SK-N-DZ (cell line): Measurements from ENCODE around the gene CDKAL1.
A peak's percentile ranks its signal among the peaks of the same experiment; 100 is the strongest.
"Not testable (repeated sequence)": the region's sequence is repeated elsewhere in the genome, so short reads cannot be mapped to it uniquely, and the experiment has no call there.

ENCODE experiments used
- DNase-seq: peaks from one replicate; pipeline ENCODE4 v3.0.0-alpha.2; 2015; ENCODE audit warnings: low spot score

CDKAL1 gene

DNA sequence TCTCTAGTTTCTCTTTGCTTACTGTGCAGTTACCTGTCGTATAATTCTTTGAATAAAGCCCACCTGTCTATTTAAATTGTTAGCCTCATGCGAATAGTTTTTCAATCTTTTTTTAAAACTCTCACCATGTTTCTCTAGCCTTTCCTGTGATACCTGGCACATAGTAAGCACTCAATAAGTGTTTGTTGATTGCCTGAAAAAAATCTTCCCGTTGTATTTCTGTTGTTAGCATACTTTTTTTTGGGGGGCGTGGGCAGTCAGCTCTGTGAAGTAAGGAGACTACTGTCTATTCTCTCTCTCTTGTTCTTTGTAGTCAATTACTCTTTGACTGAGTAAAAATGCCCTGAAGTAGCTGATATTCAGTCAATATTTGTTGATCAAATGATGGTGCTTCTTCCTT is 205.8 kb downstream of the CDKAL1 start:
- DNase-seq = no peak

DNA sequence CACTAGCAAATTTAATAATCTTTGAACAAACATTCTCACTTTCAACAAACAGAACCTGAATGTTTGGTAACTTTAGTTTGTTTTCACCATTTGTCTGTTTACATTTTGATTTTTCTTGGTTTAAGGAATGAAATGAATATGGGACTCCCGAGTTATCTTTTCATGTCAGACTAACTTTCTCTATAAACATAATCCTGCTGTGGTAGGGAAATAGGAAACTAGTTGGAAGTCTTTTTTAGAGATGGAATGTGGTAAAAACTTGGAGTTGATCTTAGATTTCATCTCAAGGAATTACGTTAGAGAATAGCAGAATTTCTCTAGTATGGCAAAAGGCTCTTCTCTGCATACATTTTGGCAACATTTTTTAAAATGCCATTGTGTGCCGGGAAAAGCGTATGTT is 206.5 kb downstream of the CDKAL1 start:
- DNase-seq = no peak

DNA sequence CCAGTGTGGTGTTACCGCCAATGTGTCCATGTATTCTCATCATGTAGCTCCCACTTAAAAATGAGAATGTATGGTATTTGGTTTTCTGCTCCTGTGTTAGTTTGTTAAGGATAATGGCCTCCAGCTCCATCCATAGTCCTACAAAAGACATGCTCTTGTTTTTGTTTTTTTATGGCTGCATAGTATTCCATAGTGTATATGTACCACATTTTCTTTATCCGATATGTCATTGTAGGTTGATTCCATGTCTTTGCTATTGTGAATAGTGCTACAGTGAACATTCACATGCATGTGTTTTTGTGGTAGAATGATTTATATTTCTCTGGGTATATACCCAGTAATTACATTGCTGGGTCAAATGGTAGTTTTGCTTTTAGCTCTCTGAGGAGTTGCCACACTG is 207.2 kb downstream of the CDKAL1 start:
- no peak for DNase-seq

DNA sequence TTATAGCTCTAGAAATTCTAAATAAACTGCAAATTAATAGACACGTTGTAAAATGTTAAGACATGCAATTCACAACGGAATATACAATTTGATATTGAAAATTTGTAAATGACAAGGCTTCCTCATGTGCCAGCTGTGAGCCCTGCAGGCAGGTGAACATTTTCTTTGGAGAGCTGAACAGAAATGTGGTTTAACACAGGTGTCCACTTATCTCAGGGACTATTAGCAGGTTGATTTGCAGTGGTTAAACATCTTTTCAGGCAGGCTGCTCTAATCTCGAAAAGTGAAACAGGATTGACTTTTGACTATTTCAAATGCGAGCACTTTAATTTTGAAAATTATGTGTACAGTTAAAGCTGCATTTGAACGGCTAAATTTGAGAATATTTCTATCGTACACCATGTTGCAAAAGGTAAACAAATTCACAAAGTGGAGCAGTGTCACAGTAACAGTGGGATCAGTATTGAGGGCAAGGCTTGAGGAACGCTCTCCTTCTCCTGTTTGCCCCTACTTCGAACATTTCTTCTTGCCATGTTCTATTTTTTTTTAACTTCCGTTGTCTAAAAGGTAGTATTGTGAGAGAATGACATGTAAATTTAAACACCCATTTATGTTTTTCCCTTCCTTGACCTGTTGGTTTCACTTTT is 210.8 kb downstream of the CDKAL1 start:
- no peak for DNase-seq

DNA sequence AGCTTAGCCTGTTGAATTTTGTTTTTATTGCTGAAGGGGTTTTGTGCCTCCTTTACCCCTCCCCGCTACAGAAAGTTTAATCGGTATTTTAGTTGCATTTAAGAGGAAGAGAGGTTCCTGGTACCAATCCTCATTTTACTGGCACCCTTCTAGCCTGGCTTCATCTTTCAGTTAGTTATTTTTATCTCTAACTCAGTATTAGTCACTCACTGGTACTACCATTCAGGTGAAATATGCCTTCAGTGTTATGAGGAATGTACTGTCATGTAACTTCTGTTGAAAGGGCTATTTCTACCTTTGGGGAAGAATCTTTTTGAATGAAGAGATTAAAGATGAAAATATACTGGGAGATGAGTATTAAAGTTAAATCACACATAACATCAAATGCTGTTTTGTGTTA is 211.8 kb downstream of the CDKAL1 start:
- DNase-seq = no peak

DNA sequence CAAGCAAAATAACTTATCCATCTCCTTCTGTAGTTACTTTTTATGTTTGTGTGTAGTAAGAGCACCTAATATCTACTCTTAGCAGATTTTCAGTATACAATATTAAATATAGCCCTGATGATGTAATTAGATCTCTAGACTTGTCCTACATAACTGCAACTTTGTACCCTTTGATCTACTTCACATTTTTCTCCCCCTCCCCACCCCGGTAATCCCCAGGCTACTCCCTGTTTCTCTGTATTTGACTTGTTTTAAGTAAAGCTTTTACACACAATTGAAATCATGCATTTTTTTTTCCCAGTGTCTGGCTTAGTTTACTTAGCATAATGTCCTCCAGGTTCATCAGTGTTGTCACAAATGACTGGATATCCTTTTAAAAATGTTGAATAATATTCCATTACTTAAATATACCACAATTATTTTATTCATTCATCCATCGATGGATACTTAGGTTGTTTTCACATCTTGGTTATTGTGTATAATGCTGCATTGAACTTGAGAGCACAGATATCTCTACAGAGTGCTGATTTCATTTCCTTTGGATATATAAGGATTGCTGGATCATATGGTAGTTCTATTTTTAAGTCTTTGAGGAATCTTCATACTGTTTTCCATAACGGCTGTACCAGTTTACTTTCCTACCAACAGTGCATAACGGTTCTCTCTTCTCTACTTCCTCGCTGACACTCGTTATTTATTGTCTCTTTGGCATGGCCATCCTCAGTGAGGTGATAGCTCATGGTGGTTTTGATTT is 212.7 kb downstream of the CDKAL1 start:
- DNase-seq = no peak

DNA sequence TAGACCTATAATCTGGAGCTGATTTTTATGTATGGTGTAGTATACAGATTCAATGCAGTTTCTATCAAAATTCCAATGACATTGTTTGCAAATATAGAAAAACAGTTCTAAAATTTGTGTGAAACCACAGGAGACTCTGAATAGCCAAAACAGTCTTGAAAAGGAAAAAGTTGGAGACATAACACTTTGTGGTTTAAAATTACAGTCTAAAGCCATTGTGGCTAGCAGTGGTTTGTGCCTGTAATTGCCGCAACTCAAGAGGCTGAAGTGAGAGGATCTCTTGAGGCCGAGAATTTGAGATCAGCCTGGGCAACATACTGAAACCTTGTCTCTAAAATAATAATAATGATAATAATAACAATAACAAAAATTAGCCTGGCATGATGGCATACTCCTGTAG is 213.7 kb downstream of the CDKAL1 start:
- DNase-seq = no peak

DNA sequence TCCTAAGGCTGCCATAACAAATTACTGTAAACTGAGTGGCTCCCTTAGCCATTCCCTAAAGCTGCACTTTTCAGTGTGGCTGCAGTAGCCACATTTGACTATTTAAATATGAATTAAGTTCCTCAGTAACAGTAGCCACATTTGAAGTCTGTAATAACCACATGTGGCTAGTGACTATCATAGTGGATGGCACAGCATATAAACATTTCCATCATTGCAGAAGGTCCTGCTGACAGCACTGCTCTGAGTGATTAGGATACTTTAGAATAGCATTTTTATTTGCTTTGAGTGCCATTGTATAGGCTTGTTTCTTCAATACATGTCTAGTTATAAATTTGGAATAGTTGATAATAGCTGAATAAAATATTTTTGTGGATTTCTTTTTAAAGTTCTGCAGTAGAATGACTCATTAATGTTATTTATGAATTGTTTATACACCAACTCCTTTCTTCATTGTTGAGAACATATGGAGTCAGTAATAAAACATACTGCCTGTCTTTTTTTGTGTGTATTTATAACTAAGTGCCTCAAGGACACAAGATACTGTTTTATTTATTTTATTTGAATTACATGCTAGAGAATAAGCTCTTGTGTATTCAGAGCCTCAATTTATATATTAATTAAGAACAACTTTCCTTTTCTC is 217.2 kb downstream of the CDKAL1 start:
- DNase-seq = no peak

DNA sequence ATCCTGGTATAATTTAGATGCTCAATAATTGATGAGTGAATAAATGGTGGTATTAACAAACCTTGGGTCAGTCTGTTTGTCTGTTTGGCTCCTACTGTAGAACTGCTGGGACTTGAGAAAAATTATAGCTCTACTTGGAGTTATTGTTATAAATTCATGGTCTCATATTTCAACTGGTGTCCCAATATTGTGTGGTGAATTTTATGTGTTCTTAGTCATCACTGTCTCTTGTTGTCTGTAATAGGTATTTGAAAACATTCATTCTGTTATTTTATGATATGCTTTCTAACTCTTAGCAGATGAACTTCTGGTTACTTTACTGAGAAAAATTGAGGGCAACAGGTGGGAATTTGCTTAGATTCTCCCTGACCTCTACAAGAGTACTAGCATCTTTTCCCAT is 221.4 kb downstream of the CDKAL1 start:
- no peak for DNase-seq

DNA sequence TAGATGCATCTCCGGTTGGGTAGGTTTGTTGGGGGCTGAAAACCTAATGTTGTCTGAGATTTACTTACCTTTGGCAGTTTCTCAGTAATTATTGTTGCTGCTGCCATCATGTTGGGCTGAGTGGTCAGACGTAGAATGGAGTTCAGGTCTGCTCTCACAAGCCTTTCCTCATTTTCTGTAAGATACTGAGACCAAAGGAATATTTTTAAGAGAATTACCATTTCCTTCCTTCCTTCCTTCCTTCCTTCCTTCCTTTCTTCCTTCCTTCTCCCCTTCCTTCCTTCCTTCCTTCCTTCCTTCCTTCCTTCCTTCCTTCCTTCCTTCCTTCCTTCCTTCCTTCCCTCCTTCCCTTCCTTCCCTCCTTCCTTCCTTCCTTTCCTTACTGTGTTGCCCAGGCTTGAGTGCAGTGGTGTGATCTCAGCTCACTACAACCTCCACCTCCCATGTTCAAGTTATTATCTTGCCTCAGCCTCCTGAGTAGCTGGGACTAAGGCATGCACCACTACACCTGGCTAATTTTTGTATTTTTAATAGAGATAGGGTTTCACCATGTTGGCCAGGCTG is 222.4 kb downstream of the CDKAL1 start:
- not testable (repeated sequence) for DNase-seq

DNA sequence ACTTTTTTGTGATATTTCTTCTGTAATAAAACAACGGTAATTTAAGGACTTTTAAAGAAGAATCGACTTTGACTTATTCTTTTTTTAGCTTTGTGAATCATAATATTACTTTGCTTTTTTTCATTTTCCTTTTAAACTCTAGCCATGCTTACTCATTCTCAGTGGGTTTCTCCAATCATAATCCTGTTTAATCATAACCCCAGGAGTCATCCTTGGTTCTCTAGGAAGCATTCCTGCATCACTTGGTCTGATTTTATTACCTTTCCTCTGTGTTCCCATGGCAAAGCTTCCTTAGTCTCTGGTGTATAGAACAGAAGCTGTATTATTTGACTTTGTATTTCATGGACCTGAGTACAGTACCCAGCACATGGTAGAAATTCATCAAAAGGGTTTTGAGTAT is 223.5 kb downstream of the CDKAL1 start:
- DNase-seq = no peak

DNA sequence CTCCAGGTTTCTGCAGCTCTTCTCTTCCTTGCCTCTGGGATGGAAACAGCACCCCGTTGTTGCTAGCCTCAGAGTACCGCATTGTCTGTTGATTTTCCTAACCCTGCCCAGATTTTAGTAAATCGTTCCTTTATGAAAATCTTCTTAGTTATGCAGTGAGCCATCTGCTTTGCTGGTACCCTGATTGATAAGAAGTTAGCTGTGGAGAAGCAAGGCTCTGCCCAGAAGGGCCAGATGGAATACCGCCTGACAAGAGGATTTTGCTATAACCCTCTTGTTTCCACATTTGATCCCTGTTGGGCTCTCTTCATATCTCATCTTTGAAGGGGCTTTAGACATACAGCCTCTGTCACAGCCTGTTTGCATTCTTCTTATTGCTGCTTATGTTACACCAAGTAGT is 229.0 kb downstream of the CDKAL1 start:
- no peak for DNase-seq

DNA sequence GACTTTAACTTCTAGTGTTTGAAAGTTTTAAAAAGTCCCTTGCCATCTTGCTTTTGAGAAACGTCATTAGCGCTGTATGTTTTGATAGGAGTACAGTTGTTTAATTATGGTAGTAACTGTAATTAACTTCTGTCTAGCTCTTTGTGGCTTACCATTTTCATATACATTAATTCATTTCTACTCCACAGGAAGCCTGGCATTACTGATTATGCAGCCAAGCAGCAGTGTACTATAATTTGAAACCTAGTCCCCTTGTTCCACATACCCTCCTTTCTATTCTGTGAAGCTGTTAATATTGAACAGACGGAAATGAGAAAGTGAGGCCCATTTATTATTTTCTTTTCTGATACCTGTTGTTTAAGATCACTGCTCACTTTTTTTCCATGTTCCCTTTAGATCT is 235.4 kb downstream of the CDKAL1 start:
- DNase-seq = no peak

DNA sequence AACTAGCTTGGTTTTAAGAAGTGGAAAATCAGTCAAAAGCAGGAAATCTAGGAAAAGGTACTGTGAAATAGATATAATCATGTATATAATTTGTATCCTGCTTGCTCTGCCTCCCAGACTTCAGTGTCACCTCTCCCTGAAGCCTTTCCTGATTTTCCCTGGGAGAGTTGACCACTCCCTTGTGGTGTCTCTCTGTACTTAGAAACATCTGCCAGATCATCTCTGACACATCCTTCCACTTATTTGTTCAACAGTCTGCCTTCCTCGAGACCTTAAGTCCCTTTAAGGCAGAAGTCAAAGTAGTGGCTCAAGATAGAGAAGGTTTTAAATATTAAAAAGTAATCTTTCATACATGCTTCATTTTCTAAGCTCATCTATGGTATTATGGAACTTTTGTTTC is 236.5 kb downstream of the CDKAL1 start:
- DNase-seq = no peak

DNA sequence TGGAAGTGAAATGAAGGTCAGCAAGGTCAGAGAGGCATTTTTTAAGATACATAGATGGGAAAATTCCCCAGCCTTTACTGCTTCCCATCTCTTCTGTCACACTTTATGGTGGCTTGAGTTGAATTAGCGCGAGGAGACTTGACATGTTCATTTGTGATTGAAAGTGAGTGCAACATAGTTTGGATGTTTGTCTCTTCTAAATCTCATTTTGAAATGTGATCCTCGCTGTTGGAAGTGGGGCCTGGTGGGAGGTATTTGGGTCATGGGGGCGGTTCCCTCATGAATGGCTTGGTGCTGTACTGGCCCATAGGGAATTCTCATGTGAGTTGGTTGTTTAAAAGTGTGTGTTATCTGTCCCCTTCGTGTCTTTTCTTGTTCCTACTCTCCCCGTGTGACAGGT is 237.2 kb downstream of the CDKAL1 start:
- DNase-seq = no peak

DNA sequence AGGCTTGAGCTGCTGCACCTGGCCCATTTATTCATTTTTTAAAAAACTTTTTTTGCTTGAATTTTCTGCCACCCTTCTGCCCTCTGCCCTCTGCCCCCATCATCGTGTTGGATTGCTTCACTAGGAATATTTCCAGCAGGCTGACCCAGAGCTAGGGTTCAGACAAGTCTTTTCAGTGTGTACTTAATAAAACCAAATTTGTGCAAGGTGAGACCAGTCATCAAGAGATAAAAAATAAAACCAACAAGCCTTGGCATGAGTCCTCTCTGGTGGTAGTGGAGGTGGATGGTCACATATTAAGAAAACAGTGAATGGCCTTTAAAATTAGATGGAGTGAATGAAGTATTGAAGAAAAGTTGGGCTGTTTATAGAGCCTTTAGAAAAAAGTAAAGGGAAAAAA is 239.6 kb downstream of the CDKAL1 start:
- no peak for DNase-seq

DNA sequence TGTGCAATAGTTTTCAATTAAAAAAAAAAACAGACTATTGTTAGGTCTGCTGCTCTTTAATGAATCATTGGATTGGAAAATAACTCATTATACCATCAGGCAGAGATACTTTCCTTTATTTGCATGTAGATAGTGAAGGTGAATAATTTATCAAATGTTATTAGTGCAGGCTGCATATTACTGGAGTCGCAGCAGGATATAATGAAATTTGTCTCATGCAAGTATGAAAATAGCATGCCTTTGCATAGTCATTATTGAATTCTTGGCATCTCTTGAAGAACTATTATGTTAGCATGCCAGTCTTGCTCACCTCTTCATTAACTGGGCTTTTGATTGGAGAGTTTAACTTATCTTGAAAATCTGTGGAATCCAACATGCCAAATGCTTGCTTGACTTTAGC is 241.7 kb downstream of the CDKAL1 start:
- no peak for DNase-seq

DNA sequence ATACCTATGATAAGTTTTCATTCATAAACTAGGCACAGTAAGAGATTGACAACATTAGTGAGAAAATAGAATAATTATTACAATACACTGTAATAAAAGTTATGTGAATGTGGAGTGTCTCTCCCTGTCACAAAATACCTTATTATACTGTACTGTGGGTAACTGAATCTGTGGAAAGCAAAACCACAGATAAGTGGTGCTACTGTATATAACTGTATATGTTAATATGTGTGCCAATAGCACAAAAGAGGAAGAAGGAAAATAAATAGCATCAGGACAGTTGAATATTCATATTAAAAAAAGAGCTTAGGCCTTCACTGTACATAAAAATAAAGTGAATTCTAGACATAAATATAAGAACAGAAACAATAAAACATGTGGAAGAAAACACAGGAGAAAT is 243.5 kb downstream of the CDKAL1 start:
- DNase-seq = no peak

DNA sequence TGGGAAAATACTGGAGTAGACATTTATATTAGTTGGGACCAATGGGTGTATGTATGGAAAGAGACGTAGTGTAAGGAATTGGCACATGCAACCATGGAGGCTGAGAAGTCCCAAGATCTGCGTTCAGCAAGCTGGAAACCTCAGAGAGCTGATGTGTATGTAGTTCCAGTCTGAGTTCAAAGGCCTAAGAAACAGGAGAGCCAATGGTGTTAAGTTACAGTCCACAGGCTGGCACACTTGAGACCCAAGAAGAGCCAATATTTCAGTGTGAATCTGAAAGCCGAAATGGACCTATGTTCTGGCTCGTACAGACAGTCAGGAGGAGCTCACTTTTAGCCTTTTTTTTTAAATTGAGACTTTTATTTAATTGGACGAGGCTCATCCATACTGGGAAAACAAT is 244.2 kb downstream of the CDKAL1 start:
- DNase-seq = no peak

DNA sequence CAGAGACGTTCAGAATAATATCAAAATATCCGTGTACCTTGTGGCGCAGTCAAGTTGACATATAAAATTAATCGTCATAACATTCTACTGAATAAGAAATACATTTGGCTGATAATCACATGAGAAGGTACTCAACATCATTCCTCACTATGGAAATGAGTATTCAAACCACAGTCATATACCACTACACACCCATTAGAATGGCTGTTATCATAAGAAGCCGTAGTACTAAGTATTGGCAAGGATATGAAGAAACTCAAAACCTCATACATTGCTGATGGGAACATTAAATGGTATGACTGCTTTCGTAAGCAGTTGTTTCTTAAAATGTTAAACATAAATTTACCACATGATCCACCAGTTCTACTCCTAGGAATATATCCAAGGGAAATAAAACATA is 244.7 kb downstream of the CDKAL1 start:
- no peak for DNase-seq

DNA sequence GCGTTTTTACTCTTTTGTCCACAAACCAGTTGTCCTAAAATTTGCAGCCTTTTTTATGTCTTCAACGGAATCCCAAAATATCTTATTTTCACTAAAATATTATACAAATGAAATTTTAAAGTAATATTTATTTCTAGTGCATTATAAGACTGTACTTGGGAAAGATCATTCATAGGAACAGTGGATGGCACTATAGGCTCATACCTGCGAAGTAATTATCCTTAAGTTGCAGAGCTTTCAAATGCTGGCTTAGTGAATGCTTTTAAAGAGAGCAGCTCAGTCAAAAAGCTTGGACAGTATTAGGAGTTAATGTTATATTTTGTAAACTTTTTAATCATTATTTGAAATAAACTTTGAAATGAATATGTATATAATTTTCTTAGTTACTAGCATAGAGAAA is 254.9 kb downstream of the CDKAL1 start:
- peak; percentile 11 for DNase-seq

DNA sequence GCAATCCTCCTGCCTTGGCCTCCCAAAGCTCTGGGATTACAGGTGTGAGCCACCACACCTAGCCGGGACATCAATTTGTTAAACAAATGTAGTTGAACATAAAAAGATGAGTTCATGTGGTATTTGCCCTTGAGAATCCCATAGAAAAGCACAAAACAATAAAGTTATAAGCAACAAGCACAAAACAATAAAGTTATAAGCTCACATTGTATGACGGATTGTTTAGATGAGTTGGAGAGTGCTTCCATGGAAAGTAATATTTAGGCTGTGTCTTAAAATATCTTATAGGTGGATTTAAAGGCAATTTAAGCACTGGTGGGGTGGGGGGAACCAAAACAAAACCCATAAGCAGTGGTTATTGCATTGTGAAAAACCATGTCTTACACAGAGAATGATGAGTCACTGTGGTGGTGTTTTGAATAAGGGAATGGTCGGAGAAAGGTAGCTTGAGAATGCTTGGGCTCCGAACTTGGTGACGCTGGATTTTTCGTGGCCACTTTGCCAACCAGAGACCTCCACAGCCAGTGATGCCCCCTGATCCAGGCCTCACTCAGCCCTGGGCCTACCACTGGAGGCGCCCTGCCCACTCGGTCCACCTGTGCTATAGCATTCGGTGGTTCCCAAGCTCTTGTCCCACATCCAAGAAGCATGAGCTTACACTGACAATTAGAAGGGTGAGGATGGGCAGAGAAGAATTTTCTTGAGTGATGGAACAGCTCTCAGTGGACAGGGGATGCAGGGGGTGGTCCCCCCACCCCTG is 256.0 kb downstream of the CDKAL1 start:
- DNase-seq = no peak
